ENCODE results near the gene CPNE6. TPM values are rescaled to one million over a fixed set of nuclear protein-coding genes. Genes with fewer than 3 reads are reported as not detected.

CPNE6 gene
- total RNA-seq, 1 donor from 2014 or later = not detected

DNA sequence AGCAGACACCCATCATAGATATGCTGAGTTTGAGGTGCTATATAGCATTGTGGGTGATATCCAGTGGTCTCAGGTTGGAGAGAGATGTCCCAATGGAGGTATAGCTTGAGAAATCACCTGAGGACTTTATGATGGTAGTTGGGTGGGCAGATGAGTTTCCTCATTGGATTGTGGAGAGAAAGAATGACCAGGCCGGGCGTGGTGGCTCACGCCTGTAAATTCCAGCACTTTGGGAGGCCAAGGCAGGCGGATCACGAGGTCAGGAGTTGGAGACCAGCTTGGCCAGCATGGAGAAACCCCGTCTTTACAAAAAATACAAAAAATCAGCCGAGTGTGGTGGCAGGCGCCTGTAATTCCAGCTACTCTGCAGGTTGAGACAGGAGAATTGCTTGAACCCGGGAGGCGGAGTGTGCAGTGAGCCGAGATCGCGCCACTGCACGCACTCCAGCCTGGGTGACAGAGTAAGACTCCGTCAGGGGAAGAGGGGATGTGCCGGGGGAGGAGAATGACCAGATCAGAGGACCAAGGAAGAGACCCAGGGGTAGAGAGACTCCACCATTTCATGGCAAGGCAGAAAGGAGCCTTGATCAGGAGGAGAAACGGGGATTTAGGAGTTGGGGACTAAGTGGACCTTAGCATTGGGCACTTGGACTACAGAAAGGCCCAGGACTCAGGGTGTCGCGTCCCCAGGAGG lies 22.0 kb downstream of the CPNE6 start:
- Mint-ChIP-seq H3K4me3 (ENCODE audit: unreplicated experiment) (peak overlapping the region; percentile 29), H3K27ac (ENCODE audit: unreplicated experiment) (peak overlapping the region; percentile 90), H3K4me1 (ENCODE audit: unreplicated experiment) (peaks cover 26% of the 10 kb centered on the region), H3K9me3 (ENCODE audit: unreplicated experiment) (no peaks in the 10 kb centered on the region), H3K27me3 (ENCODE audit: unreplicated experiment) (no peaks in the 10 kb centered on the region), H3K36me3 (ENCODE audit: unreplicated experiment) (peaks cover 8% of the 10 kb centered on the region)
- no peak for TF ChIP-seq CTCF (IDR thresholded peaks at IDR 0.05)
- no peak for DNase-seq (ENCODE audit: extremely low spot score, unreplicated experiment)

GRCh38 chr14:24093901-24094840 lies 22.8 kb downstream of the CPNE6 start, which contains the start of gene PCK2:
Gene PCK2 (plus strand): TSS chr14:24094311. CDS start chr14:24094406, 95 bp downstream.
- TF ChIP-seq CTCF (IDR thresholded peaks at IDR 0.05) = peak; percentile 14
- H3K27me3 Mint-ChIP-seq (ENCODE audit: unreplicated experiment) = no peaks in the 10 kb centered on the region
- DNase-seq (ENCODE audit: extremely low spot score, unreplicated experiment) = peak; percentile 98
- H3K36me3 Mint-ChIP-seq (ENCODE audit: unreplicated experiment) = peaks cover 8% of the 10 kb centered on the region
- H3K4me1 Mint-ChIP-seq (ENCODE audit: unreplicated experiment) = peaks cover 26% of the 10 kb centered on the region
- H3K27ac Mint-ChIP-seq (ENCODE audit: unreplicated experiment) = peak within 1 kb of the TSS; percentile 97
- peak within 1 kb of the TSS; percentile 99 for H3K4me3 Mint-ChIP-seq (ENCODE audit: unreplicated experiment)
- no peaks in the 10 kb centered on the region for H3K9me3 Mint-ChIP-seq (ENCODE audit: unreplicated experiment)

DNA sequence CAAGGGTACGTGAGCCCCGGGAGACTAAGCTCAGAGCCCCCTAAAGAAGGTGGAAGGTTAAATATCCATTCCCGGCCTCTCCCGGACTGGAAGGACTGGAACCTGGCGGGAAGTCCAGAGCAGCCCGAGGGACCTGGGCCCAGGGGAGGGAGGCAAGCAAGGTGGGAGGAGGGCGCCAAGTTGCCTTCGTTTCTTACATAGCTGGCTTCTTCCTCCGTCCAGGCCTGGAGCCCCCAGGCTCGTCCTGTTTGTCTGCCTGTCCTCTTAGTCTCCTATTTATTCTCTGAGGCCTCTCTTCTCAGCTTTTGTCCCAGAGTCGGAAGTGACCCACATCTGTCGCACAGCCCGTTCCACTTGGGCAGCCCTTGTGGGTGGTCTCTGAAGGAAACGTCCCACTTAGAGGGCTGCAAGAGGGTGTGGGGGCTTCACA lies 23.5 kb downstream of the CPNE6 start:
- no peak for TF ChIP-seq CTCF (IDR thresholded peaks at IDR 0.05)
- Mint-ChIP-seq H3K36me3 (ENCODE audit: unreplicated experiment) (peaks cover 14% of the 10 kb centered on the region), H3K9me3 (ENCODE audit: unreplicated experiment) (no peaks in the 10 kb centered on the region), H3K4me1 (ENCODE audit: unreplicated experiment) (peaks cover 26% of the 10 kb centered on the region), H3K4me3 (ENCODE audit: unreplicated experiment) (peak overlapping the region; percentile 99), H3K27me3 (ENCODE audit: unreplicated experiment) (no peaks in the 10 kb centered on the region), H3K27ac (ENCODE audit: unreplicated experiment) (peak overlapping the region; percentile 97)
- DNase-seq (ENCODE audit: extremely low spot score, unreplicated experiment) = no peak

- Mint-ChIP-seq H3K9me3 (ENCODE audit: unreplicated experiment) (no peaks in the 10 kb centered on the region), H3K27ac (ENCODE audit: unreplicated experiment) (peak overlapping the region; percentile 97), H3K4me1 (ENCODE audit: unreplicated experiment) (peaks cover 26% of the 10 kb centered on the region), H3K36me3 (ENCODE audit: unreplicated experiment) (peaks cover 18% of the 10 kb centered on the region), H3K4me3 (ENCODE audit: unreplicated experiment) (peak overlapping the region; percentile 99), H3K27me3 (ENCODE audit: unreplicated experiment) (no peaks in the 10 kb centered on the region)
- no peak for TF ChIP-seq CTCF (IDR thresholded peaks at IDR 0.05)
- no peak for DNase-seq (ENCODE audit: extremely low spot score, unreplicated experiment)
These were observed 24.1 kb downstream of the CPNE6 start for GRCh38 chr14:24095271-24096068.

Measured in osteocyte (in vitro differentiated cells).